Measurements from ENCODE around the gene C9orf153. TPM values are rescaled to one million over a fixed set of nuclear protein-coding genes. Genes with fewer than 3 reads are reported as not detected.
A peak's percentile ranks its signal among the peaks of the same experiment; 100 is the strongest.

The C9orf153 gene
- total and polyA plus RNA-seq, 2 of the 13 experiments (the other 11 are each of a cell fraction or from before 2014, with no cell fraction given) = 0.17 to 0.44 TPM

- TF ChIP-seq HNF4G (IDR thresholded peaks at IDR 0.05; ENCODE audit: borderline replicate concordance, low read depth, low read length) = peak; percentile 33; the same call in 1 of the 2 replicates
- TF ChIP-seq HNF4G (CRISPR knock-in tag; IDR thresholded peaks at IDR 0.05; ENCODE audit: borderline replicate concordance, low read depth) = peak; percentile 48; the same call in 1 of the 2 replicates
- TF ChIP-seq ZNF784 (CRISPR knock-in tag; IDR thresholded peaks at IDR 0.05; ENCODE audit: borderline replicate concordance) = peak; percentile 59; the same call in 1 of the 2 replicates
- peak; percentile 28; the same call in 1 of the 2 replicates for TF ChIP-seq ZBTB26 (CRISPR knock-in tag; IDR thresholded peaks at IDR 0.05; ENCODE audit: borderline replicate concordance)
- TF ChIP-seq DZIP1 (CRISPR knock-in tag; IDR thresholded peaks at IDR 0.05) = 0 out of 2 replicates have a peak, but pooled peaks have one; percentile 88
- no peak; the same call in 1 of the 2 replicates for TF ChIP-seq HINFP (CRISPR knock-in tag; IDR thresholded peaks at IDR 0.05; ENCODE audit: low read depth)
- no peak for TF ChIP-seq CEBPG (CRISPR knock-in tag; IDR thresholded peaks at IDR 0.05)
- TF ChIP-seq ZNF451 (CRISPR knock-in tag; IDR thresholded peaks at IDR 0.05) = peak; percentile 46; the same call in 1 of the 2 replicates
- 0 out of 2 replicates have a peak, but pooled peaks have one; percentile 33 for TF ChIP-seq ZNF44 (CRISPR knock-in tag; IDR thresholded peaks at IDR 0.05)
- peak; percentile 62; the same call in 1 of the 2 replicates for TF ChIP-seq ZNF276 (CRISPR knock-in tag; IDR thresholded peaks at IDR 0.05; ENCODE audit: low read depth)
- TF ChIP-seq SNRNP70 (IDR thresholded peaks at IDR 0.05; ENCODE audit: low read depth, low read length) = no peak
- peak; percentile 98 for TF ChIP-seq PHF8 (CRISPR knock-in tag; IDR thresholded peaks at IDR 0.05)
- TF ChIP-seq RFX5 (IDR thresholded peaks at IDR 0.05; ENCODE audit: low read depth, low read length) = no peak
- TF ChIP-seq PITX1 (CRISPR knock-in tag; IDR thresholded peaks at IDR 0.05) = no peak
- TF ChIP-seq TBX2 (CRISPR knock-in tag; IDR thresholded peaks at IDR 0.05; ENCODE audit: borderline replicate concordance) = peak; percentile 69
- 0 out of 2 replicates have a peak, but pooled peaks have one; percentile 12 for TF ChIP-seq MAF1 (CRISPR knock-in tag; IDR thresholded peaks at IDR 0.05; ENCODE audit: borderline replicate concordance)
- TF ChIP-seq ZNF124 (CRISPR knock-in tag; IDR thresholded peaks at IDR 0.05) = no peak; the same call in 1 of the 2 replicates
Observed at GRCh38 chr9:86282077-86282978, 22.9 kb upstream of the C9orf153 start, which contains the start of gene ISCA1 (continued).
